ENCODE data around the gene KLK8. TPM values are rescaled to one million over a fixed set of nuclear protein-coding genes. Genes with fewer than 3 reads are reported as not detected.

Gene KLK8
- total RNA-seq, 2 experiments from 2014 or later: not detected

GRCh38 chr19:50949861-50950260 lies 51.5 kb downstream of the KLK8 start:
- intact Hi-C loops (cut with micrococcal nuclease): no loop called here
- CTCF ChIA-PET: no interaction called here
- H3K27me3 Mint-ChIP-seq (ENCODE audit: low read depth): peaks cover 26% of the 10 kb centered on the region
- no peak overlapping the region for H3K4me3 Mint-ChIP-seq
- no peak for DNase-seq
- H3K4me1 Mint-ChIP-seq (ENCODE audit: low read depth): no peaks in the 10 kb centered on the region
- H3K27ac Mint-ChIP-seq: no peak overlapping the region
- no peaks in the 10 kb centered on the region for H3K36me3 Mint-ChIP-seq (ENCODE audit: low read depth)
- H3K9me3 Mint-ChIP-seq: no peaks in the 10 kb centered on the region

DNA sequence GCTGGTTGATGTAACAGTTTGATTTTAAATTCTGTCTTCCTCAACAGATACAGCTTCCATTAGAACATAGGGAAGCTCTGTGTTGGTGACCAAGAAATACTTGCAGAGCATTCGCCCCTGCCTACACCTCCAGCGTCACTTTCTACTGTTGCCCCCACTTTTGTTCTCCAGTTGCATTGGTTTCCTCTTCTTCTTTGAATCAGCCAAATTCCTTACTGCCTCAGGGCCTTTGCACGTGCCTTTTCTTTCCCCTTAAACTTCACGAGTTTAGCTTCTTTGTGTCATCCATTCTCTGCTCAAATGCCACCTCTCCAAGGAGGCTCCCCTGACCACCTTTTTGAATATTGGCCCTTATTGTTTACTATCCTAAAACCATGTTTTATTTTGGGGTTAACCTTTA lies 54.3 kb downstream of the KLK8 start:
- Mint-ChIP-seq H3K36me3 (ENCODE audit: low read depth) (no peaks in the 10 kb centered on the region), H3K4me1 (ENCODE audit: low read depth) (no peaks in the 10 kb centered on the region), H3K27me3 (ENCODE audit: low read depth) (peaks cover 30% of the 10 kb centered on the region), H3K27ac (no peak overlapping the region), H3K4me3 (no peak overlapping the region), H3K9me3 (no peaks in the 10 kb centered on the region)
- intact Hi-C loops (cut with micrococcal nuclease): no loop called here
- DNase-seq: no peak
- CTCF ChIA-PET: interaction anchor here (2.0 kb wide), 1 partner anchor 25 kb away, joined by 6 read pairs; no protein-coding TSS in a partner anchor

Other genes with a start within 250 kb of the KLK8 start
- not detected for gene GPR32, start 231.1 kb downstream of the KLK8 start, total RNA-seq
- not detected for gene ACP4, start 211.2 kb downstream of the KLK8 start, total RNA-seq
- 1 to 10 TPM in 1 of 2 experiments, under 1 TPM in 1; 0.79 to 1.1 TPM for gene KLK1, start 177.8 kb downstream of the KLK8 start, total RNA-seq
- not detected for gene KLK15, start 168.0 kb downstream of the KLK8 start, total RNA-seq
- gene KLK3, start 146.7 kb downstream of the KLK8 start, total RNA-seq: not detected
- not detected for gene KLK2, start 128.2 kb downstream of the KLK8 start, total RNA-seq
- not detected for gene KLK4, start 90.2 kb downstream of the KLK8 start, total RNA-seq
- gene KLK5, start 48.6 kb downstream of the KLK8 start, total RNA-seq: not detected
- not detected for gene KLK6, start 32.0 kb downstream of the KLK8 start, total RNA-seq
- gene KLK7, start 17.7 kb downstream of the KLK8 start, total RNA-seq: not detected
- gene KLK10, start 18.1 kb upstream of the KLK8 start, total RNA-seq: not detected
- gene KLK11, start 25.0 kb upstream of the KLK8 start, total RNA-seq: not detected
- not detected for gene KLK12, start 33.4 kb upstream of the KLK8 start, total RNA-seq
- gene KLK13, start 63.5 kb upstream of the KLK8 start, total RNA-seq: not detected
- under 1 TPM; 0.69 to 0.79 TPM for gene KLK14, start 81.3 kb upstream of the KLK8 start, total RNA-seq
- 1 to 10 TPM; 9.2 to 9.9 TPM for gene CTU1, start 106.8 kb upstream of the KLK8 start, total RNA-seq
- 1 to 10 TPM; 1.7 to 1.9 TPM for gene SIGLEC9, start 123.3 kb upstream of the KLK8 start, total RNA-seq
- not detected for gene SIGLEC7, start 140.7 kb upstream of the KLK8 start, total RNA-seq
- gene CD33, start 223.5 kb upstream of the KLK8 start, total RNA-seq: 1 to 10 TPM in 1 of 2 experiments, under 1 TPM in 1; 0.69 to 1.1 TPM
- gene SIGLECL1, start 249.5 kb upstream of the KLK8 start, total RNA-seq: not detected